D721Med (cell line): ENCODE measurements around the gene SOSTDC1.

Experiments
- DNase-seq: peaks from one replicate; pipeline ENCODE4 v3.0.0; 2011; ENCODE audit warnings: low spot score; ENCODE audit not compliant: insufficient read length
- FAIRE-seq: peaks from 2 replicates; lab custom pipeline; 2011; peaks lifted over from hg19 to GRCh38; lab: Jason Lieb, UNC
- TF ChIP-seq, protein P1 (sequence below): IDR thresholded peaks from 2 replicates; pipeline ENCODE4 v1.5.1; 2012; ENCODE audit warnings: mild to moderate bottlenecking, control low read depth; ENCODE audit not compliant: insufficient read depth; ENCODE audit errors: missing control alignments

SOSTDC1 gene

DNA sequence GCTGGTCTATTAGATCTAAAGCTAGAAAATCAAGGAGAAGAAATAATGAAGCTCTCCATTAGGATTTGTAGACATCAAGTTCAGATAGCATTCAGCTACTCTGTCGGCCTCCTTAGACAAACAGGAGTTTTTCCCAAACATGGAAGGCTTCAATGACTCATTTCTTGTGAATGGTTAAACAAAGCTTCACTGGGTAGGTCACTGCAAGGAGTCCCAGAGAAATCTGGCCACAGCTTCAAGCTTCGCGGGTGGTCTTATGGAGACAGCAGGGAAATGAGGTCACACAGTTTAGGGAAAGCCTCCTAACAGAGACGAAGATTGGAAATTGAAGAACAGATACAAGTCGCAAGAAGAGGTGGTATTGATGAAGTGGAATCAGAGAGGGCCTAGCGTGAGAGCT, 38.5 kb upstream of the SOSTDC1 start:
- TF ChIP-seq, protein P1, sequence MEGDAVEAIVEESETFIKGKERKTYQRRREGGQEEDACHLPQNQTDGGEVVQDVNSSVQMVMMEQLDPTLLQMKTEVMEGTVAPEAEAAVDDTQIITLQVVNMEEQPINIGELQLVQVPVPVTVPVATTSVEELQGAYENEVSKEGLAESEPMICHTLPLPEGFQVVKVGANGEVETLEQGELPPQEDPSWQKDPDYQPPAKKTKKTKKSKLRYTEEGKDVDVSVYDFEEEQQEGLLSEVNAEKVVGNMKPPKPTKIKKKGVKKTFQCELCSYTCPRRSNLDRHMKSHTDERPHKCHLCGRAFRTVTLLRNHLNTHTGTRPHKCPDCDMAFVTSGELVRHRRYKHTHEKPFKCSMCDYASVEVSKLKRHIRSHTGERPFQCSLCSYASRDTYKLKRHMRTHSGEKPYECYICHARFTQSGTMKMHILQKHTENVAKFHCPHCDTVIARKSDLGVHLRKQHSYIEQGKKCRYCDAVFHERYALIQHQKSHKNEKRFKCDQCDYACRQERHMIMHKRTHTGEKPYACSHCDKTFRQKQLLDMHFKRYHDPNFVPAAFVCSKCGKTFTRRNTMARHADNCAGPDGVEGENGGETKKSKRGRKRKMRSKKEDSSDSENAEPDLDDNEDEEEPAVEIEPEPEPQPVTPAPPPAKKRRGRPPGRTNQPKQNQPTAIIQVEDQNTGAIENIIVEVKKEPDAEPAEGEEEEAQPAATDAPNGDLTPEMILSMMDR = no peak
- FAIRE-seq = no peak
- DNase-seq = no peak

DNA sequence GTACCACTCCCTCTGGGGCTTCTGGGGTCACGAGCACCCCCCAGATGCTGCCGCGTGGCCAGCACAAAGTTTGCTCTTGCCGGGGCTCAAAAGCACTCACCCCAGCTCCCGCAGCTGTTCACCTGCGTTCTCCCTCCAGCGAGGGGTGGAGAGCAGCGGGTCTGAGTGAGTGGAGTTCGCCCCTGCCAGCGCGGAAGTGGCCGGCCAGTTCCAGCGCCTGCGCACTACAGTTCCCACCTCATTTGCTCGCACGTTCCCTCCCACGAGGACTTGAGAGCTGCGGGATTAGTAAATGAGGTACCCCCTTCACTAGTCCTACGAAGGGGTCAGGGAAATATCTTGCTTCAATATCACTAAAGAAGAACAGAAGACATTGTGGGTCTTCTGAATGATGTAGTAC, 36.8 kb upstream of the SOSTDC1 start:
- TF ChIP-seq, protein P1 = no peak
- FAIRE-seq = no peak
- no peak for DNase-seq

DNA sequence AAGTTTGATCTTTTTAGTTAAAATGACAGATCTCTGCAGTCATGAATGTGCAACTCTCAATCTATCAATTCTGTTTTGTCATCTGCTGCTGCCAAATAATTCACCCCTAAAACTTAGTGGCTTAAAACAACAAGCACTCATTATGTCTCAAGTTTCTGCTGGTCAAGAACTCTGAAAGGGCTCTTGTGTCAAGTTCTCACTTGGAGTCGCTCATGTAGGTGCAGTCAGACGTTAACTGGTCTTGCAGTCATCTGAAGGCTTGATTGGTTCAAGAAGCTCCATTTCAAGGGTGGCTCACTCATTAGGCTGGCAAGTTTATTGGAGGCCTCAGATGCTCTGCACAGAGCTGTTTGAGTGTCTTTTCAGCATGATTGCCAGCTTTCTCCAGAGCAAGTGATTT, 32.6 kb upstream of the SOSTDC1 start:
- DNase-seq (no peak), FAIRE-seq (no peak)
- TF ChIP-seq, protein P1 = no peak

DNA sequence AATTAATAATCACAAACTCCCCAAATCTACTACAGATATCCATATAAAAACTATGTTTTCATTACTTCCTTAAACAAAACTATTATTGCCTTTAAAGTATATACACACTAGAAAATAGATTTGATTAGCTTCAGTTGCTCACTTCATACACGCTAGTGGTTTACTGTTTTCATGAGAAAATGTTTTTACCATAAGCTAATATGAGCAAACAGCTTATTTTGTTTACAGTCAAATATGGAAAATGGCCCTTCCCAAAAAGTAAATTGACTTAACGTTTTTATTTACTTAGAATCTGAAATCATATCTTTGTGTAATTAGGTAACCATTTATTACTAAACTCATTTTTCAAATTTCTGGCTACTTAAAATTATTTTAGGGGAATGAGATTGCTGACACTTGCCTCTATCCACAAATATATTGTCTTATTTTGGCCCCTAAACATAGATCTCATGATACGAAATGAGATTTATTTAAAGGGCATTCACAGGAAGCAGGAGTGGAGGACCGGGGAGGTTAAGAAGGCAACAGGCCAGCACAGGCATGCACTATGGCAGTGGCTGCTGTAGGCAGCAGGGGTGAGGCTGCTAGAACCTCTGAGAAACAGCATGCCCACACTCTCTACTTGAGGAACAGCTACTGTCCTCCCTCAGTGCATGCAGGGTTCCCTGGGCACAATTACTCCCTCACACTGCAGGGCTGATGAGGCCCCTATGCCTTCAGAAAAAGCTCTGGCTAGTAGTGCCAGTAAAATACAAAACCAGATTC, 29.6 kb upstream of the SOSTDC1 start:
- no peak for DNase-seq
- FAIRE-seq = no peak
- TF ChIP-seq, protein P1 = no peak

DNA sequence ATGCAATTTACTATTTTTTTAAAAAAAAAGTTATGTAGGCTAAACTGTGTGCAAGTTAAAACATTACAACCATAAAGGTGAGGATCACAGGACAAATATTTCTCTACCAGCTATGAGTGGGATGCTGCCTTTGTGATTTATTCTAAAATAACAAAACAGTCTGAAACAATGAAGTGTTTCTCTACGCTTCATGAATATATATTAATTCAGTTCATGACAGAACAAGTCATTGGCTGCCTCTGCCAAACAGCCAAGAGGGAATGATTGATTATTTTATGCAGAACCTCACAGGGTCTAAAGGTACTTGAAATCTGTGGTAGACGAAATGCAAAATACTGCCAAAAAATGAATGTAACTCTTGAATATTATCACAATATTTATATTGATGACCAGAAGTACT, 29.0 kb upstream of the SOSTDC1 start:
- FAIRE-seq (no peak), DNase-seq (no peak)
- TF ChIP-seq, protein P1 = no peak

DNA sequence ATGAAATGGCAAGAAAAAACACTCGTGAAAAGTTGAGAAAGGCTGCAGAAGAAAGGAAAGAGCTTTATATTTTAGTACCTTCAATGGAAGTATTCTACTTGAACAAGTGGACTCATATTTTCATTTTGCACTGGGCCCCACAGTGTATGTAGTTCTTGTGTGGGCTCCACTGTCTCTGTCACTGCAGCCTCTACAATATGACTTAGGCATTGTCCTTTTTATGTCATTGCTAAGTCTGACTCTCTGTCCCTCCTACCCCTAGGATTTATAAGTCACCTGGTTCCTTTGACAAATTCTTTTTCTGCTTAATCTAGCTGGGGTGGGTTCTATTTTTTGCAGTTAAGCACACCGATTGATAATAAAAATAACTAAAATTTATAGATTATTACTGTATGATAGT, 27.7 kb upstream of the SOSTDC1 start:
- FAIRE-seq (no peak), DNase-seq (no peak)
- TF ChIP-seq, protein P1 = no peak

DNA sequence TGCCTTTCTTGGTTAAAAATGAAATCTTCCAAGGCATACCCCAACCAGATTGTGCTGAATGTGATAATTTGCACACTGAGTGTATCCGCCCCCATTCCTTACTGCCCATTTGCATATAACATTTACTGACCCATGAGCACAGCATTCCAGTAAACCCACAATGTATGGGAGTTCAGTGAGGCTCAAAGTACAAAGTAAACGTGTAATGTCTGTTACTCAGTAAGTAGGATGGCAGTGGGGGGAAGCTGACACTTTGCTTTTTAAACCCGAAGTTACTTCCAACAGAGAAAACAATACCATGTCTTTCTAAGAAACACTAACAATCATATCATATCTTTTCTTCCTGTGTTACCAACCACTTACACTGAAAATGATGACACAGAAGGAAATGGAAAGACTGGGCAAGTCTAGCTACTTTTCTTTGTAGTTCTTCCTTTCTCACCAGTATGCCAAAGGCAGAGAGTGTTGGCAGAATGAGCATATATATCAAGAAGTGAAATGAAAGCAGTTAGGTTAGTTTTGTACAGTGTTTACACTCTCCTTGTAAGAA, 27.1 kb upstream of the SOSTDC1 start:
- no peak for DNase-seq
- TF ChIP-seq, protein P1 = no peak
- FAIRE-seq = no peak
